ENCODE data around the gene SNX32. TPM values are rescaled to one million over a fixed set of nuclear protein-coding genes. Genes with fewer than 3 reads are reported as not detected.

Gene SNX32
- polyA plus RNA-seq, 3 donors from 2014 or later, result 0.30 to 1.7 (median 1.6) TPM

DNA sequence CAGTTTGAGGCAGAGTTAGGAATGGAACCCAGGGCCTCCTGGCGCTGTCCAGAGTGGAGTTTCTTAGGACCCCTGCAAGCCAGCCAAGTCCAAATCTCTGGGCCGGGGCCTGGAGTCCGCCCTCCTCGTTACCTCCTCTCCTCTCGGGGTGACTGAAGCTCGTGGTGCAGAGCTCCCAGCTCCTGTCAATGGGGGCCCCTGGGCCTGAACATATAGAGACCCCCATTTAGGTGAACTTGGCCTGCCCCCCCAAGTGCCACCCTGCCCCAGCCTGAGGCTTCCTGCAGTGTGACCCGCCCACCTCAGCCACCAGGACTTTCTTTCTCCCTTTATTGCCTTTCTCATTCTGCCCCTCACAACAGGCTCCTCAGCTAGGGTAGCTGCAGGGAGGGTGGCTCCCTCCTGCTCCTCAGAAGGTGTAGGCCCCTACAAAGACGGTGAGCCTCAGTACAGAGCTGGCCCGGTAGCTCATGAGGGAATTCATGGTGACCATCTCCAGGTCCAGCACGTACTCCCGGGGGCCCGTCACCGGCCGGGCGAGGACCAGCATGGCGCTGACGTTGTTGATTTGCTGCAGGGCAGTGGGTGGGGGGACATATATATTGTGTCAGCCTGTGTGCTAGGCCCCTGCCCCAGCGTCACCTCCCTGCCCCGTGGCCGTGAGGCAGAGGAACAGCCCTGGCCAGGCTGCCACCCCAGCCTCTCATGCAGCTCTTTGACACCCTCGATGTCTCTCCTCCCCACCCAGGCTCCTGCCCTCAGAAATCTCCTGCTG, 32.9 kb downstream of the SNX32 start:
- H3K9me3 Mint-ChIP-seq, result no peaks in the 10 kb centered on the region
- peaks cover 15 to 25% of the 10 kb centered on the region in 2 donors for H3K4me1 Mint-ChIP-seq
- DNase-seq, result no peak
- no peak overlapping the region for H3K27ac Mint-ChIP-seq
- no peak overlapping the region for H3K4me3 Mint-ChIP-seq
- H3K27me3 Mint-ChIP-seq (ENCODE audit: low read depth in 3 of 3), result peaks cover 0 to 5% (median 2%) of the 10 kb centered on the region in 3 donors
- H3K36me3 Mint-ChIP-seq, result peaks cover 4 to 12% (median 4%) of the 10 kb centered on the region in 3 donors

DNA sequence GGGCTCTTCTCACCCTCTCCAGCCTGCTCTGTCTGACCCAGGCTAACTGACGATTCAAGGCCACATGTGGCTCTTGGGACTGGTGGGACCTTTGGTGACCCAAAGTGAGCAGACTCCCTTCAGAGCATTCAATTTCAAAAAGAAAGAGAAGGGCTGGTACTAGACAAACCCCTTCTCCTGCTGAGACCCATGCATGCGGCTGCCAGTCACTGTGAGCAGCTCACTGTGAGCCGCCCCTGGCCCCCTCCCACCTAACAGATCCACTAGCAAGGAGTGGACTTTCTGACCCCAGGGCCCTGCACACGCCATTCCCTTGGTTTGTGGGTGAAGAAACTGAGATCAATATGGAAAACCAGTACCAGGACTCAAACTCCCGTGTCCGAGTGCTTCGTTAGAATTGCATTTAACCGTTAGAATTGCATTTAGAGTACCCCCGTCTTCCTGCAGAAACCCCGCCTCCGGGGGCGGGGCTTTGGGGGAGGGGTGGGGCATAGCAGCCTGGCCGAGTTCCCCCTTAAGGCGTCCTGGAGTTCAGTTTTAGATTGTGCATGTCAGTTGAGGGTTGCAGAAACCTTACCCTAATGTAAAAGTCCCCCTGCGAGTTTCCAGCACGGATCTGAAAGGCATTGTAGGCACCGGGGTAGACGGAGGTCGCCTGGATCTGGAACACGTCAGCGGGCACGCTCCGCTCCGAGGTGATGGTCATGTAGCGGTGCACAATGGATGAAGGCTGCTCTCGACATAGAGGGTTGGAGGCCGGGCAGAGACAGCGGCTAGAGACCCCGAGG, 33.7 kb downstream of the SNX32 start:
- Mint-ChIP-seq H3K36me3 (peaks cover 4 to 11% (median 4%) of the 10 kb centered on the region in 3 donors), H3K27ac (no peak overlapping the region), H3K4me3 (no peak overlapping the region), H3K9me3 (no peaks in the 10 kb centered on the region), H3K4me1 (peaks cover 14 to 27% of the 10 kb centered on the region in 2 donors), H3K27me3 (ENCODE audit: low read depth in 3 of 3) (peaks cover 0 to 5% (median 2%) of the 10 kb centered on the region in 3 donors)
- no peak for DNase-seq

DNA sequence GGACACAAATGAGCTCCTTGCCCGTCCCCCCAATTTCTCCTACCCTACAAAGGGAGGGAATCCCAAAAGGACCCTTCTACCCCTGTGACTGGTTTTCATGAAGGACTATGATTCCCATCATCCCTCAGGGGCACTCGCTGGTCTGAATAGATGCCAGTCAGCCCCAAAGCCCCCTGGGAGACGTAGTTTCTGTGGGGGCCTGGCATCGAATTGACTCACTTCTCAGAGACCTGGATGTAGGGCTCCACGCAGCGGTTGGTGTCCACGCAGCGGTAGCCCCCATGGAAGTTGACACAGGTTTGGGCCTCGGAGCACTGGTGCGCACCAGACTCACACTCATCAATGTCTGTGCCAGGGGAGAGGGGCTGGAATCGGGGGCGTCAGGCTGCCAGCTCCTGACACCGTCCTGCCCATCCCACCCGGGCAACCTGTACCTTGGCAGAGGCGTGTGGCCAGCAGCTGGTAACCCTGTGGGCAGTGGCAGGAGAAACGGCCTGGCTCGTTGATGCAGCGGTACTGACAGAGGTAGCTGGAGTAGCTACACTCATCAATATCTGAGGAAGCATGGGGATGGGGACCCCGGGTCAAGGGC, 34.4 kb downstream of the SNX32 start:
- H3K4me3 Mint-ChIP-seq, result no peak overlapping the region
- peak overlapping the region in 1 of 6 donors; percentile 2 for H3K27ac Mint-ChIP-seq
- H3K9me3 Mint-ChIP-seq, result no peaks in the 10 kb centered on the region
- no peak for DNase-seq
- peaks cover 0 to 7% (median 0%) of the 10 kb centered on the region in 3 donors for H3K36me3 Mint-ChIP-seq
- peaks cover 14 to 27% of the 10 kb centered on the region in 2 donors for H3K4me1 Mint-ChIP-seq
- peaks cover 0 to 5% (median 2%) of the 10 kb centered on the region in 3 donors for H3K27me3 Mint-ChIP-seq (ENCODE audit: low read depth in 3 of 3)

GRCh38 chr11:65868907-65869306, 35.1 kb downstream of the SNX32 start:
- Mint-ChIP-seq H3K4me1 (peaks cover 17 to 34% of the 10 kb centered on the region in 2 donors), H3K27me3 (ENCODE audit: low read depth in 3 of 3) (peaks cover 0 to 8% (median 0%) of the 10 kb centered on the region in 3 donors), H3K36me3 (peaks cover 0 to 7% (median 0%) of the 10 kb centered on the region in 3 donors), H3K27ac (peak overlapping the region in 1 of 6 donors; percentile 24), H3K9me3 (no peaks in the 10 kb centered on the region), H3K4me3 (no peak overlapping the region)
- DNase-seq, result no peak

- DNase-seq, result no peak
- peaks cover 0 to 7% (median 0%) of the 10 kb centered on the region in 3 donors for H3K36me3 Mint-ChIP-seq
- no peak overlapping the region for H3K4me3 Mint-ChIP-seq
- peaks cover 17 to 35% of the 10 kb centered on the region in 2 donors for H3K4me1 Mint-ChIP-seq
- H3K27me3 Mint-ChIP-seq (ENCODE audit: low read depth in 3 of 3), result peaks cover 0 to 8% (median 0%) of the 10 kb centered on the region in 3 donors
- no peaks in the 10 kb centered on the region for H3K9me3 Mint-ChIP-seq
- peak overlapping the region in 1 of 6 donors; percentile 45 for H3K27ac Mint-ChIP-seq
These were observed 36.0 kb downstream of the SNX32 start for GRCh38 chr11:65869643-65870306.

GRCh38 chr11:65870307-65870658, 36.5 kb downstream of the SNX32 start:
- DNase-seq, result no peak
- Mint-ChIP-seq H3K4me1 (peaks cover 17 to 35% of the 10 kb centered on the region in 2 donors), H3K36me3 (peaks cover 0 to 4% (median 0%) of the 10 kb centered on the region in 3 donors), H3K27me3 (ENCODE audit: low read depth in 3 of 3) (peaks cover 0 to 8% (median 0%) of the 10 kb centered on the region in 3 donors), H3K9me3 (no peaks in the 10 kb centered on the region), H3K27ac (peak overlapping the region in 5 of 6 donors; percentile 45 to 87 (median 74)), H3K4me3 (peak overlapping the region in 3 of 5 donors; percentile 27 to 50 (median 46))

GRCh38 chr11:65870706-65871681, 37.2 kb downstream of the SNX32 start:
- Mint-ChIP-seq H3K36me3 (peaks cover 0 to 4% (median 0%) of the 10 kb centered on the region in 3 donors), H3K4me1 (peaks cover 17 to 35% of the 10 kb centered on the region in 2 donors), H3K27ac (peak overlapping the region in 5 of 6 donors; percentile 51 to 87 (median 74)), H3K27me3 (ENCODE audit: low read depth in 3 of 3) (peaks cover 0 to 8% (median 0%) of the 10 kb centered on the region in 3 donors), H3K4me3 (peak overlapping the region in 4 of 5 donors; percentile 42 to 53 (median 48)), H3K9me3 (no peaks in the 10 kb centered on the region)
- DNase-seq, result no peak

GRCh38 chr11:65871811-65872548, 38.2 kb downstream of the SNX32 start:
- no peaks in the 10 kb centered on the region for H3K9me3 Mint-ChIP-seq
- peaks cover 0 to 8% (median 0%) of the 10 kb centered on the region in 3 donors for H3K27me3 Mint-ChIP-seq (ENCODE audit: low read depth in 3 of 3)
- H3K4me1 Mint-ChIP-seq, result peaks cover 17 to 42% of the 10 kb centered on the region in 2 donors
- H3K4me3 Mint-ChIP-seq, result peak overlapping the region; percentile 42 to 53 (median 42)
- peaks cover 0 to 4% (median 0%) of the 10 kb centered on the region in 3 donors for H3K36me3 Mint-ChIP-seq
- DNase-seq, result no peak
- H3K27ac Mint-ChIP-seq, result peak overlapping the region in 4 of 6 donors; percentile 20 to 76 (median 33)

DNA sequence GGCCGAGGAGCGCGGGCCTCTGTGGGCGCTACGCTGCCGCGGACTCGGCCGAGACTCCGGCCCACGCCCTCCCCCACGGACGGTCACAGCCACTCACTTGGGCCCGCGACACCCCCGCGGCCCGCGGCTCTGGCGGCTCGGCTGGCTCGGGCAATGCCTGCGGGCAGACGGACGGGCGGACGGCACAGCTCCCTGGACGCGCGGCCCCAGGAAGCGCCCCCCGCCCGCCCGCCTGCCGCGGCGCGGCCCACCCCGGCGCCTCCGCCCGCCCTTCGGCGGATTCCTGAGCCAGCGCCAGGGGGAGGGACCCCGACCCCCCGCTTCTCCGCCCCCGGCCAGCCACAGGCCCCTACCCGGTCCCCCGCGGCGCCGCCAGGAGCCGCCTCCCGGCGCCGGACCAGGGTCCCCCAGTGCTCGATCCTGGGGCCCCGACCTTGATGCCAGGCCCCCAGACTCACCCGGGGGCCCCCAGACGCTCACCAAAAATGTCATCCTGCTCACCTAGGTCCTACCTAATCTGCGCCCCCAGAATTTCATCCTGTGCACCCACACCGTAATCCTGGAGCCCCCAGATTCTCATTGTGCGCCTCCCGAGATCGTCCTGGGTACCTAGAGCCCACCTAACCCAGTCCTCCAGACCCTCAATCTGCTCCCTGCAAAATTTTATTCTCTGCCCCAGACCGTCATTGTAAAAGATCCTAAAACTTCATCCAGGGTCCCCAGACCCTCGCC, 39.0 kb downstream of the SNX32 start, which contains the start of gene EFEMP2:
Gene EFEMP2 (minus strand): TSS at position 215 of the 732 bp plus-strand sequence. CDS start 446 bp downstream, outside the sequence.
- Mint-ChIP-seq H3K4me1 (peaks cover 23 to 45% of the 10 kb centered on the region in 2 donors), H3K27me3 (ENCODE audit: low read depth in 3 of 3) (peaks cover 0 to 8% (median 0%) of the 10 kb centered on the region in 3 donors)

DNA sequence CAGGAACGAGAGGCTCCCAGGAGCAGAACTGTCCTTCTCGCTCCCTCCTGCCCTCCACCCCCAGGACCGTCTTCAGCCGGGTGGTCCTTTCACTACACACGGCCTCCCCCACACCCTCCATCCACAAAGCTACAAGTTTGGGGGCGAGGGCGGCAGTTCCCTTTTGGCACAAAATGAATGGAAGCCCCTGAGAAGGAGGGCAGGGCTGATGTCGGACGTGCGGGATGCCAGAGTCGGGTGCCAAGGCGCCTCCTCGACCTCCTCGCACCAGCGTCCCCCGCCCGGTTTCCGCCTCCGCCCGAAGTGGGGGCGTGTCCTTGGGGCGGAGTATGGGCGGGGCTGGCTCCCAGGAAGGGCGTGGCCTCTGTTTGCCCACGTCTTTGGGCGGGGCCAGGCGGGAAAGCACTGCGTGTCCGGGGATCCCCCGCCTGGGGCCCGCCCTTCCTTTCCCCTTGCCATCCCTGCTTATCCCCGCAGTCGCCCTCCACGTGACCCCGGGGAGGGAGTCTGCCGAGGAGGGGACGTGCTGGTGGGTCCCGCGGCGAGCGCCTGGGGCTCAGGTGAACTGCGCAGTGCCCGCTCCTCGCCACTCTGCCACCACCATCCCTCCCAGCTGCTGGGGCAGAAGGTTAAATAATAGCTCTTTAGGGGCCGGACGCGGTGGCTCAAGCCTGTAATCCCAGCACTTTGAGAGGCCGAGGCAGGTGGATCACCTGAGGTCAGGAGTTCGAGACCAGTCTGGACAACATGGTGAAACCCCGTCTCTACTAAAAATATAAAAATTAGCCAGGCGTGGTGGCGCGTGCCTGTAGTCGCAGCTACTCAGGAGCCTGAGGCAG, 39.8 kb downstream of the SNX32 start:
- Mint-ChIP-seq H3K4me3 (peak overlapping the region; percentile 77 to 94 (median 89)), H3K9me3 (no peaks in the 10 kb centered on the region), H3K36me3 (no peaks in the 10 kb centered on the region), H3K27ac (peak overlapping the region; percentile 70 to 92 (median 86)), H3K27me3 (ENCODE audit: low read depth in 3 of 3) (peaks cover 0 to 10% (median 0%) of the 10 kb centered on the region in 3 donors), H3K4me1 (peaks cover 31 to 51% of the 10 kb centered on the region in 2 donors)
- peak; percentile 96 to 98 (median 98) for DNase-seq

More for the DNA sequence above, 39.0 kb downstream of the SNX32 start, which contains the start of gene EFEMP2:
- Mint-ChIP-seq H3K36me3 (no peaks in the 10 kb centered on the region), H3K27ac (peak within 1 kb of the TSS; percentile 76 to 92 (median 86)), H3K4me3 (peak within 1 kb of the TSS; percentile 77 to 94 (median 89)), H3K9me3 (no peaks in the 10 kb centered on the region)
- DNase-seq, result no peak
